ENCODE results near the gene ARHGAP9.

- no peak for TF ChIP-seq CTCF (IDR thresholded peaks at IDR 0.05)
- no peak for TF ChIP-seq SIN3A (IDR thresholded peaks at IDR 0.05; ENCODE audit: borderline replicate concordance, insufficient read depth, low read depth, low read length)
Observed at GRCh38 chr12:57460841-57461275, 18.8 kb downstream of the ARHGAP9 start.
